ENCODE data around the gene FOXL2NB. TPM values are rescaled to one million over a fixed set of nuclear protein-coding genes. Genes with fewer than 3 reads are reported as not detected.

FOXL2NB gene
- total and polyA plus RNA-seq, 9 donors: 0.05 to 0.13 (median 0.08) TPM; not detected in 5

DNA sequence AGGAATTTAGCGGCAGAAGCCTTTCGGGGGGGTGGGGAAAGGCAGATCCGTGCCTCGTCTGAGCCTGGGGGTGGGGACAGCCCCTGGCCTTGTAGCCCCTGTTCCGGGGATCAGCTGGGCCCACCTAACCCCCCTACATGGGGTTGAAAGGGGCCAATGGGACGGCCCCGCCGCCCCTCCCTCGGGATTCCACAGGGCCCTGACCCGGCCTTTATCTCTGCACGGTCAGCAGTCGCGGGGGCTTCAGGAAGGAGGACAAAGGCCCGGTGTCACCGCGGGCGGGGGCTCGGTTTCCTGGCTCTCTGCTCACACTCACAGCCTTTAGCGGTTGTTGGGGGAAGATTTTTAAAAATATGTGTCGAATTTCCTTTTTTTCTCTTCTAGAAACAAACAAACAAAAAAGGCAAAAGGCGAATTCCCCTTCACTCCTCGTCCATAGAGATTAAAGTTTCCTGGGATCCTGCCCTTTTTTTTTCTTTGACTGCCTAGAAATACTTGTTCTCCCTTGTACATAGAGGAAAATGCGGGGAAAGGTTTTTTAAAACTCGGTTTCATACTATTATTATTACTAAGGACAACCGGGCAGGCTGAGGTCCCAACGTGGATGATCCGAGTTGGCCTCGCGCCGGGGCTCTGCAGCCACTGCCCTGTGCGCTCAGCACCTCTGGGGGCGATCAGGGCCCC lies 8.0 kb upstream of the FOXL2NB start:
- Histone ChIP-seq H3K27ac (ENCODE audit: low read length) (no peak overlapping the region), H3K27me3 (ENCODE audit: control insufficient read depth, insufficient read depth, low read length) (peaks cover 97% of the 10 kb centered on the region), H3K4me1 (ENCODE audit: control insufficient read depth, insufficient read depth, low read length) (peaks cover 42% of the 10 kb centered on the region), H3K36me3 (ENCODE audit: control insufficient read depth, insufficient read depth, low read length) (no peaks in the 10 kb centered on the region), H3K4me3 (ENCODE audit: low read length) (no peak overlapping the region), H3K9me3 (replicated peaks; ENCODE audit: control insufficient read depth, low read depth, low read length) (no peaks in the 10 kb centered on the region)
- no peak for DNase-seq
- 1% methylated on average over 10 of the region's 32 CpGs for WGBS (ENCODE audit: insufficient coverage)

DNA sequence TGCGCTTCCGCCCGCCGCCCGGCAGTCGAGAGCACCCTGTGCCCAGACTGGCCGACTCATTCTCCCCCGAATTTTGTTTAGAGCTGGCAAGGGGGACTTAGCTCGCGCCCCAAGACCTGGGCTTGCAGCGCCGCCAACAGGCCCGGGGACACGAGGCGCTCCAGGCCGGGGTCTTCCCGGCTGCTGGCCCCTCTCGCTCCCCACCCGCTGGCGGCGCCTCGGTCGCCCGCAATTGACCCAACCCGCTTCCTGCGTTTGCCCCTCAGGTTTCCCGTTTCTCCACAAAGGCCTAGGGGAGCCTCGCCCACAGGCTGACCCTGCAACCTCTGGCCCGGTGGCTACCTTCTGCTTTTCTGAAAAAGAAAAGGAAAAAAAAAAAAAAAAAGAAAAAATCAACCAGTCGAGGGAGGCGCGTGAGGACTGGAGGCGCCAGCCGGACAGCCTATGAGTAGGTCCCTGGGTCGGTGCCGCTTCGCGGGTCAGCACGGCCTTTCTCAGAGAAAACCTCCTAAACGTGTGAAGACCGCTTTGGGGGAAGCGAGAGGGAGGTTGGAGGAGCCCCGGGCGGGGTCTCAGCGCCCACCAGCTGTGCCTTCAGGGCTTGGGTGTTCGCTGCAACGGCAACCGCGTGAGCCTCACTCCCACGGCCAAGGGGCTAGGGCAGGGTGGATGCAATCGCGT lies 7.3 kb upstream of the FOXL2NB start:
- DNase-seq: no peak
- Histone ChIP-seq H3K27me3 (ENCODE audit: control insufficient read depth, insufficient read depth, low read length) (peaks cover 97% of the 10 kb centered on the region), H3K4me3 (ENCODE audit: low read length) (no peak overlapping the region), H3K36me3 (ENCODE audit: control insufficient read depth, insufficient read depth, low read length) (no peaks in the 10 kb centered on the region), H3K27ac (ENCODE audit: low read length) (no peak overlapping the region), H3K9me3 (replicated peaks; ENCODE audit: control insufficient read depth, low read depth, low read length) (no peaks in the 10 kb centered on the region), H3K4me1 (ENCODE audit: control insufficient read depth, insufficient read depth, low read length) (peaks cover 47% of the 10 kb centered on the region)
- 1% methylated on average over 47 of the region's 52 CpGs for WGBS (ENCODE audit: insufficient coverage)

DNA sequence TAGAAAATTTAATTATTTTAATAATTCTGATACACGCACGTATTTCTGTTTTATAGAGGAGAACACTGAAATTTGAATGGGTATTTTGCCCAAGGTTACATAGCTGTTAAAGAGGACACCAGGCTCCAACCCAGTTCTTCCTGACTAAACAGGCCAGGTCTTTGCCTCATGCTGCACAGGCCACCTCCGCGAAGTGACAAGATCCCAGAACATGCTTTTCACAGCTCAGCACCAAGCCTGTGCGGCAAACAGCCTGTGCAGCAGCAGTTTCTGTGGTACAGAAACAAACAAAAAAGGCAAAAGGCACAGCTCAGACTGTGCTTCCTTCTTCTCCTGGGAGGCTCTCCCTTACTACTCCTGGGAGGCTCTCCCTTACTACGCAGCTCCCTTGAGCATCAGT lies 6.6 kb upstream of the FOXL2NB start:
- WGBS (ENCODE audit: insufficient coverage): 61% methylated on average over 4 of the region's 6 CpGs
- H3K36me3 ChIP-seq (ENCODE audit: control insufficient read depth, insufficient read depth, low read length): no peaks in the 10 kb centered on the region
- no peak overlapping the region for H3K4me3 ChIP-seq (ENCODE audit: low read length)
- H3K27me3 ChIP-seq (ENCODE audit: control insufficient read depth, insufficient read depth, low read length): peaks cover 100% of the 10 kb centered on the region
- no peak for DNase-seq
- no peaks in the 10 kb centered on the region for H3K9me3 ChIP-seq (replicated peaks; ENCODE audit: control insufficient read depth, low read depth, low read length)
- peaks cover 54% of the 10 kb centered on the region for H3K4me1 ChIP-seq (ENCODE audit: control insufficient read depth, insufficient read depth, low read length)
- H3K27ac ChIP-seq (ENCODE audit: low read length): no peak overlapping the region

DNA sequence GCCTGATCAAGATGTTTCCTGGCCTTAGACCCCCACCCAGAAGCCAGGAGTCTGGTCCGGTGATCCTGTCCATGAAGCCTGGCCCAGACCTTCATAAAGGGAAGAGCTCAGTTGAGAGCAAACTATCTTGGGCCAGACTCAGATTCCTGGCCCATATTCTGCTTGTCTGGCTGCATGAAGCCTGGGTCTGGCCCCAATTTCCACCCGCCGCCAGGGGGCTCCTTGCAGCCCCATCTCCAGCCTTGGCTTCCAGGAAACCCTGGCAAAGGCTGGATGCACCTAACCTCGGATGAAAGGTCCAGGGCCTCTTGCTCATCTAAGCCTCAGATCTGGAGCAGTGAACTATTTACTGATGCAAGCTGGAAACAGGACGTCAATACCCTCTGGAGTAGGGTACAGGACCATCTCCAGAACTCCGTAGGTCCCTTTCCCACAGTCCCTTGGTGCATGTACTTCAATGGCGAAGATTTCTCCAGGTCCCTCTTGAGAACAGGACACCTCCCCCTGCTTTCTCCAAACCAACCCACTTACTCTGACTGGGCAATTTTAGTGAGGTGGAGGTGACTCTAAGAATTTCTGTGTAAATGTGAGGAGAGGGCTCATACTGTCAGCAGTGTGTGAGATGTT lies 5.6 kb upstream of the FOXL2NB start:
- H3K4me1 ChIP-seq (ENCODE audit: control insufficient read depth, insufficient read depth, low read length): peaks cover 50% of the 10 kb centered on the region
- no peak for DNase-seq
- H3K27ac ChIP-seq (ENCODE audit: low read length): no peak overlapping the region
- WGBS (ENCODE audit: insufficient coverage): 33% methylated on average over 6 of the region's 7 CpGs
- H3K27me3 ChIP-seq (ENCODE audit: control insufficient read depth, insufficient read depth, low read length): peaks cover 99% of the 10 kb centered on the region
- no peaks in the 10 kb centered on the region for H3K9me3 ChIP-seq (replicated peaks; ENCODE audit: control insufficient read depth, low read depth, low read length)
- H3K36me3 ChIP-seq (ENCODE audit: control insufficient read depth, insufficient read depth, low read length): no peaks in the 10 kb centered on the region
- H3K4me3 ChIP-seq (ENCODE audit: low read length): no peak overlapping the region

DNA sequence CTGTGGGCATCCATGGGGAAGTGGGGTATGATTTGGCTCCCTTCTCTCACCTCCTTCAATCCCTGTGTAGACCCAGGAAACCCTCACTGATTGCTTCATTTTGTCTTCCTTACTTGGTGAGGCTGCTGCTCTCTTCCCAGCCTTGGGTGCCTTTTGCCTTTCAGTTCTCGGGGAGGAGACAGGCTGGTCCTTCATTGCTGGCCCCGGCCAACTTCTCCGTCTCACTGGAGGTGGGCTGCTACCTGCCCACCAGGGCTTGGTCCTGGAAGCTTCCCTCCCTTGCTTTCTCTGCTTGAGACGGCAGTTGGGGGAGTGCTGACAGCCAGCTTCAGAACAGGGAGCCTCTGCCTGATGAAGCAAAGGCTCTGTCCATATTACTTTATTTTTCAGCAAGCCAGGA lies 4.7 kb upstream of the FOXL2NB start:
- H3K36me3 ChIP-seq (ENCODE audit: control insufficient read depth, insufficient read depth, low read length): no peaks in the 10 kb centered on the region
- H3K4me3 ChIP-seq (ENCODE audit: low read length): no peak overlapping the region
- WGBS (ENCODE audit: insufficient coverage): 46% methylated on average over 2 of the region's 4 CpGs
- DNase-seq: no peak
- peaks cover 99% of the 10 kb centered on the region for H3K27me3 ChIP-seq (ENCODE audit: control insufficient read depth, insufficient read depth, low read length)
- no peak overlapping the region for H3K27ac ChIP-seq (ENCODE audit: low read length)
- H3K9me3 ChIP-seq (replicated peaks; ENCODE audit: control insufficient read depth, low read depth, low read length): no peaks in the 10 kb centered on the region
- peaks cover 50% of the 10 kb centered on the region for H3K4me1 ChIP-seq (ENCODE audit: control insufficient read depth, insufficient read depth, low read length)

DNA sequence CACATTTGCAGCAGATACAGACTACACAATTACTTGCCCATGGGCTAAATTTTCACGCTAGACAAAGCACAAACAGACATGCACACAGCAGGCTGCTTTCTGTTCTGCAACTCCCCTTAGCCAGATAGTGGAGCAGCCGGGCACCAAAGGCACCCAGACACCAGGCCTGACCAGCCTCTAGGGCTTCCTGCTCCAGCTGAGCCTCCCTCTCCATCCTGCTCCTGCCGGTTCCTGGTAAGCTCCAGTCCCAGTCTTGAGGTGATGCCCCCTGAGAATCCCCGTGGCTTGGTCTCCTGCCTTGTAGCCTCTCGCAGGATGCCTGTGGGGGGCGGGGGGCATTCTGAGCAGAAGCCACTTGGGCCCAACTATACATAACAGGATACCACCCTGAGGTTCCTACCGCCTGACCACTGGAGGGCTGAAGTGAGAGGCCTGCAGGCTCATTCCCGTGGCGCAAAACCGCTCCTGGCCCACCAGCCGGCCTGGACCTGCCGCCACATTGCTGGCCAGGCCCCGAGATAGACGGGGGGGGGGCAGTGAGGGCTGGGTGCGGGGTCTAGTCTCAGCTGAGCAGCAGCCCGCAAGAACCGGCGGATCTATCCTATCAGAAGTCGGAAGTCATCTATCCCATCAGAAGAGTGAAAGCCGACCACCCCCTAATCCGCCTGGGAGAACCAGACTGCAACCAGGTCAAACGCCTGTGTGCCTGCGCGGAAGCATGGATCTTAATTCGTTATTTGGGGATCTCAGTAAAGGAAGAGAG lies 4.0 kb upstream of the FOXL2NB start:
- Histone ChIP-seq H3K9me3 (replicated peaks; ENCODE audit: control insufficient read depth, low read depth, low read length) (no peaks in the 10 kb centered on the region), H3K27me3 (ENCODE audit: control insufficient read depth, insufficient read depth, low read length) (peaks cover 99% of the 10 kb centered on the region), H3K4me3 (ENCODE audit: low read length) (no peak overlapping the region), H3K4me1 (ENCODE audit: control insufficient read depth, insufficient read depth, low read length) (peaks cover 48% of the 10 kb centered on the region), H3K27ac (ENCODE audit: low read length) (no peak overlapping the region), H3K36me3 (ENCODE audit: control insufficient read depth, insufficient read depth, low read length) (no peaks in the 10 kb centered on the region)
- no peak for DNase-seq
- WGBS (ENCODE audit: insufficient coverage): 9% methylated on average over 13 of the region's 25 CpGs

DNA sequence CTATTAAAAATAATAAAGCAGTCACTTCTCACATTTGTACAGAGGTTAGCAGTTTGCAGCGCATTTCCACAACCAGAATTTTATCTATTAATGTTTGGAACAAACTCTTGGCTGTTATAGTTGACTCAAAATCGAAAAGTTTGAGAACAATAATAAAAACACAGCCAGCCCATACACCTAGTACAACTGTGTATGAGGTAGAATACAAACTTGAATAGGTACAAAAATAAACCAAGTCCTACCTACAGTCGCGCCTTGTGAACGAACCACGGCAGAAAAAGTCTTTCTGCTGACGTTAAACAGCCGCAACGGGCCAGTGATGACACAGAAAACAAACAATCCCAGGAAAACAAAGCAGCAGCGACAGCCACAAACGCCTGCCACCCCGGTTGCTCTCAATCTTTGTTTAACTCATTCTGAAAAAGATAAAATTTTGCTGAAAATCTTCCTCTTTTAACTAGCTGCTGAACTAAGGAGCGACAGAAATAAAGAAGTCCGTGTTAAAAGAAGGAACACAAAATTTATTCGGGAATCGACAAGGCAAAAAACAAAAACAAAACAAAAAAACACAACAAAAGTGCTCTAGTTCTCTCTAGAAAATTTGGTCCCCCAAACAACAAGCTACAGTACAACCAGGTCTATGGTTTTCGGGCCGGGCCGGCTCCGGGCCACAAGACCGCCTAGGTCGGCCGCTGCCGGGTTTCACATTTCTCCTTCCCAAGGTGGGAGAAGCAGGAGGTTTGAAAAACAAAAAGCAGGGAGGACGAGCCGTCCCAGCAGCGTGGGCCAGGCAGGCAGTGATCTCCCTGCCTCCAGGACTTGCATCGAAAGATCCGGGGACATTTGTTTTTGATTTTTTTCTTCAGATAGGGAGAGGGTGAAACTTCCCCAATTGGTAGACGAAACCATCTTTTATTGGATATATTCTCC lies 3.0 kb upstream of the FOXL2NB start:
- Histone ChIP-seq H3K36me3 (ENCODE audit: control insufficient read depth, insufficient read depth, low read length) (no peaks in the 10 kb centered on the region), H3K9me3 (replicated peaks; ENCODE audit: control insufficient read depth, low read depth, low read length) (no peaks in the 10 kb centered on the region), H3K27ac (ENCODE audit: low read length) (no peak overlapping the region), H3K4me1 (ENCODE audit: control insufficient read depth, insufficient read depth, low read length) (peaks cover 38% of the 10 kb centered on the region), H3K4me3 (ENCODE audit: low read length) (no peak overlapping the region), H3K27me3 (ENCODE audit: control insufficient read depth, insufficient read depth, low read length) (peaks cover 98% of the 10 kb centered on the region)
- WGBS (ENCODE audit: insufficient coverage): 3% methylated on average over 15 of the region's 30 CpGs
- peak; percentile 25 for DNase-seq

DNA sequence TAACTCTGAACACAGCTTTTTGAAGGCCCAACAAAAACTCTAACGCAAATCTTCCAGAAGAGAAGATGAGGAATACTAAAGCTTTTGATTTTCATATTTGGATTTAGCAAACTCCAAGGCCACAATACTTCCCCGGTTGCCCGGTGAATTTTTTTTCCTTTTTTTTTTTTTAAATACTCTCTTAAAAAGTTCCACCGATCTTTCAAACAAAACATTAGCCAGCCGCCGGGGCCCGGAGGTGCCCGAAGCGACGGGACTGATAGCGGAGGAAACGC lies 2.4 kb upstream of the FOXL2NB start:
- DNase-seq: no peak
- WGBS (ENCODE audit: insufficient coverage): 5% methylated on average over 11 of the region's 12 CpGs
- Histone ChIP-seq H3K36me3 (ENCODE audit: control insufficient read depth, insufficient read depth, low read length) (no peaks in the 10 kb centered on the region), H3K27me3 (ENCODE audit: control insufficient read depth, insufficient read depth, low read length) (peaks cover 98% of the 10 kb centered on the region), H3K27ac (ENCODE audit: low read length) (no peak overlapping the region), H3K9me3 (replicated peaks; ENCODE audit: control insufficient read depth, low read depth, low read length) (no peaks in the 10 kb centered on the region), H3K4me1 (ENCODE audit: control insufficient read depth, insufficient read depth, low read length) (peaks cover 33% of the 10 kb centered on the region), H3K4me3 (ENCODE audit: low read length) (no peak overlapping the region)

DNA sequence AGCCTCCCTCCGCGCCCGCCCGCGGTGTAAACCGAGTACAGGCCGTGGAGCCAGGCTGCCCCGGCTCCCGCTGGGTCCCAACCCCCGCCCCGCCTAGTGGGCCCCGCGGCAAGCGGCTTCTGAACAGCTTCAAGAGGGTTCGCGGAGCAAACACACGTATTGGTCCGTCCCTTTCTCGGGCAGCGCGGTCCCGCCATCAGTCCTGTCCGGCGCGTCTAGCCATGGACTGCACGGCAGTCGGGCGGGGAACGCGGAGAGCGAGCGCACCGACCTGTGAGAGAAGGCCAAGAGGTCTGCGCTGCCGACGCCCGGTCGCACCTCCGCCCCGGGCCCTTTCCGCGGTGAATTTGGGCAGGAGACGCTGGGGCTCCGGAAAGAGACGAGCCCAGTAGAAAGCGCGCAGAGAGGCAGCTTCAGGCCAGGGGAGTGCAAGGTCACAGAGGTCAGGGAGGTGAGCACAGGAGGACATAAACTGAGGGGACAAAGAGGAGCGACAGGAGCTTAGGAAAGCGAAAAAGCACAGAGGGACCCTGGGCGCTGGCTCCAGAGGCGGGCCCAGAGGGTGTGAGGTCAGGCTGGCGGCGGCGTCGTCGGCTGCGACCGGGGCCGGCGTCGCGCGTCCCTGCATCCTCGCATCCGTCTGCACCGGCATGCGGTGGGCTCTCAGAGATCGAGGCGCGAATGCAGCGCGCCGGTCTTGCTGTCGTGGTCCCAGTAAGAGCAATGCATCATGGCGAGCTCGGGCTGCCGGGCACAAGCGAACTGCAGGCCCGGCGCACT lies 1.9 kb upstream of the FOXL2NB start:
- Histone ChIP-seq H3K4me1 (ENCODE audit: control insufficient read depth, insufficient read depth, low read length) (peaks cover 33% of the 10 kb centered on the region), H3K36me3 (ENCODE audit: control insufficient read depth, insufficient read depth, low read length) (no peaks in the 10 kb centered on the region), H3K27me3 (ENCODE audit: control insufficient read depth, insufficient read depth, low read length) (peaks cover 98% of the 10 kb centered on the region), H3K9me3 (replicated peaks; ENCODE audit: control insufficient read depth, low read depth, low read length) (no peaks in the 10 kb centered on the region), H3K4me3 (ENCODE audit: low read length) (no peak overlapping the region), H3K27ac (ENCODE audit: low read length) (no peak overlapping the region)
- WGBS (ENCODE audit: insufficient coverage): under 1% methylated on average over 80 of the region's 80 CpGs
- DNase-seq: peak; percentile 35

Data from muscle of leg (tissue), 11 donors.